Gastrocnemius medialis (tissue), 4 donors: ENCODE measurements around the gene SPATS2L. TPM values are rescaled to one million over a fixed set of nuclear protein-coding genes. Genes with fewer than 3 reads are reported as not detected.

Experiments
- ATAC-seq, 2 donors: fragments of 150-250 bp; one replicate each; pipeline ENCODE4 v1.9.1; 2016
- DNase-seq, 2 donors: peaks; one replicate each; pipeline ENCODE4 v3.0.0-alpha.2; 2019
- H3K27ac ChIP-seq, 4 donors: fragments of 200-600 bp; sonication (generic); 1 replicate in 1 of 4; 2 replicates in 3 of 4; pipeline ENCODE4 v1.5.1; 2016 to 2018; ENCODE audit warnings: mild to moderate bottlenecking in 2 of 4, moderate library complexity in 1 of 4
- H3K27me3 ChIP-seq, 3 donors: fragments of 200-600 bp; sonication (generic) in 2 of 3; 1 replicate in 1 of 3; 2 replicates in 2 of 3; pipeline versions ENCODE4 v1.5.1 to v1.6.0; 2016 to 2019; ENCODE audit warnings: mild to moderate bottlenecking in 1 of 3, moderate library complexity in 1 of 3
- H3K36me3 ChIP-seq, 2 donors: fragments of 200-600 bp; sonication (generic) in 1 of 2; one replicate each; pipeline ENCODE4 v1.5.1; 2017 to 2018
- H3K4me1 ChIP-seq, 2 donors: fragments of 200-600 bp; sonication (generic) in 1 of 2; one replicate each; pipeline ENCODE4 v1.5.1; 2016 to 2017; ENCODE audit warnings: mild to moderate bottlenecking in 2 of 2
- H3K4me3 ChIP-seq, 4 donors: fragments of 200-600 bp; sonication (generic) in 3 of 4; 1 replicate in 1 of 4; 2 replicates in 3 of 4; pipeline ENCODE4 v1.5.1; 2016 to 2019; ENCODE audit warnings: mild to moderate bottlenecking in 2 of 4
- H3K9me3 ChIP-seq, 3 donors: fragments of 200-600 bp; sonication (generic) in 2 of 3; 1 replicate in 1 of 3; 2 replicates in 2 of 3; pipeline ENCODE4 v1.5.1; 2016 to 2019
- CTCF ChIP-seq, 5 experiments: fragments of 450-650 bp in 3 of 5; fragments of 200-600 bp in 2 of 5; sonication (generic) in 2 of 5; IDR thresholded peaks in 4 of 5; conservative IDR thresholded peaks in 1 of 5; 1 replicate in 4 of 5; 2 replicates in 1 of 5; pipeline ENCODE4 v1.5.1; 2016 to 2019; ENCODE audit warnings: antibody characterized with exemption in 5 of 5, mild to moderate bottlenecking in 3 of 5, moderate library complexity in 3 of 5
- POLR2A ChIP-seq, 2 donors: fragments of 450-650 bp; IDR thresholded peaks; one replicate each; pipeline ENCODE4 v1.6.1; 2017; ENCODE audit warnings: antibody characterized with exemption in 2 of 2, mild to moderate bottlenecking in 2 of 2, moderate library complexity in 2 of 2
- in situ Hi-C, 4 donors: fragments of 200-750 bp; cut with MboI; loops; one replicate each; pipeline versions ENCODE4 v1.15.0 to v1.8.0; 2017; ENCODE audit warnings: low sequenced_read_pairs in 4 of 4
- intact Hi-C: fragments of 100-400 bp; cut with DNase I; formaldehyde crosslinking; loops from one replicate; pipeline ENCODE4 v1.15.1; 2023; ENCODE audit warnings: low total_unique reads
- total RNA-seq, 4 donors: library from RNA; depleted of rRNA; stranded (reverse); fragments of >200 nt; gene quantifications; one replicate each; pipeline versions ENCODE4 v1.1.0 to v1.2.3, GENCODE V29; 2016

The SPATS2L gene
- total RNA-seq, 4 donors from 2014 or later: 34.0 to 74.2 (median 52.3) TPM

- Histone ChIP-seq H3K27ac (peak overlapping the region in 3 of 4 donors; percentile 36 to 62 (median 44)), H3K4me3 (peak overlapping the region in 3 of 4 donors; percentile 29 to 32 (median 31)), H3K27me3 (no peaks in the 10 kb centered on the region), H3K36me3 (no peaks in the 10 kb centered on the region), H3K4me1 (peaks cover 16 to 28% of the 10 kb centered on the region in 2 donors), H3K9me3 (no peaks in the 10 kb centered on the region)
- intact Hi-C loops (no loop called here), in situ Hi-C loops (no loop called here)
- no peak for DNase-seq
- no peak for TF ChIP-seq CTCF (IDR thresholded peaks at IDR 0.05 in 4 of 5, conservative IDR thresholded peaks at IDR 0.05 in 1 of 5)
- no peak for TF ChIP-seq POLR2A (IDR thresholded peaks at IDR 0.05)
- ATAC-seq: peak in 1 of 2 donors; percentile 89
These were observed 77.1 kb downstream of the SPATS2L start for GRCh38 chr2:200383380-200384110.

GRCh38 chr2:200385063-200385635 is 78.7 kb downstream of the SPATS2L start:
- peaks cover 0 to 11% of the 10 kb centered on the region in 2 donors for H3K36me3 ChIP-seq
- TF ChIP-seq POLR2A (IDR thresholded peaks at IDR 0.05): no peak
- no peak for TF ChIP-seq CTCF (IDR thresholded peaks at IDR 0.05 in 4 of 5, conservative IDR thresholded peaks at IDR 0.05 in 1 of 5)
- no peaks in the 10 kb centered on the region for H3K27me3 ChIP-seq
- peaks cover 14 to 16% of the 10 kb centered on the region in 2 donors for H3K4me1 ChIP-seq
- intact Hi-C loops: no loop called here
- no peak for ATAC-seq
- no peak for DNase-seq
- in situ Hi-C loops: no loop called here
- H3K9me3 ChIP-seq: no peaks in the 10 kb centered on the region
- no peak overlapping the region for H3K4me3 ChIP-seq
- no peak overlapping the region for H3K27ac ChIP-seq

- no peak for ATAC-seq
- H3K4me3 ChIP-seq: no peak overlapping the region
- in situ Hi-C loops: no loop called here
- intact Hi-C loops: no loop called here
- H3K9me3 ChIP-seq: no peaks in the 10 kb centered on the region
- no peak for DNase-seq
- no peak overlapping the region for H3K27ac ChIP-seq
- H3K4me1 ChIP-seq: no peaks in the 10 kb centered on the region
- H3K36me3 ChIP-seq: peaks cover 0 to 15% of the 10 kb centered on the region in 2 donors
- H3K27me3 ChIP-seq: no peaks in the 10 kb centered on the region
- no peak for TF ChIP-seq CTCF (IDR thresholded peaks at IDR 0.05 in 4 of 5, conservative IDR thresholded peaks at IDR 0.05 in 1 of 5)
- TF ChIP-seq POLR2A (IDR thresholded peaks at IDR 0.05): no peak
These were observed 86.7 kb downstream of the SPATS2L start for GRCh38 chr2:200393191-200393590.

GRCh38 chr2:200394045-200394444 is 87.6 kb downstream of the SPATS2L start:
- Histone ChIP-seq H3K9me3 (no peaks in the 10 kb centered on the region), H3K4me3 (no peak overlapping the region), H3K27ac (no peak overlapping the region), H3K4me1 (no peaks in the 10 kb centered on the region), H3K27me3 (no peaks in the 10 kb centered on the region), H3K36me3 (peaks cover 0 to 15% of the 10 kb centered on the region in 2 donors)
- intact Hi-C loops: no loop called here
- no peak for DNase-seq
- ATAC-seq: no peak
- TF ChIP-seq POLR2A (IDR thresholded peaks at IDR 0.05) (no peak), CTCF (IDR thresholded peaks at IDR 0.05 in 4 of 5, conservative IDR thresholded peaks at IDR 0.05 in 1 of 5) (no peak)
- in situ Hi-C loops: no loop called here
